Endodermal cell (in vitro differentiated cells): ENCODE results near the gene STAM2. TPM values are rescaled to one million over a fixed set of nuclear protein-coding genes. Genes with fewer than 3 reads are reported as not detected.

Experiments used
- DNase-seq: peaks from one replicate; pipeline ENCODE4 v3.0.0-alpha.2; 2017
- H3K27ac ChIP-seq: 2 replicates; pipeline ENCODE4 v1.5.1; 2013; ENCODE audit warnings: mild to moderate bottlenecking, low read depth, low read length, moderate library complexity
- H3K27me3 ChIP-seq: 2 replicates; pipeline ENCODE4 v1.6.1; 2013; ENCODE audit warnings: mild to moderate bottlenecking, low read length, moderate library complexity; ENCODE audit not compliant: insufficient read depth, control insufficient read depth, poor library complexity, severe bottlenecking
- H3K36me3 ChIP-seq: 2 replicates; pipeline ENCODE4 v1.7.0; 2013; ENCODE audit warnings: mild to moderate bottlenecking, low read length, moderate library complexity; ENCODE audit not compliant: control insufficient read depth, insufficient read depth
- H3K4me1 ChIP-seq: one replicate; pipeline ENCODE4 v1.7.0; 2013; ENCODE audit warnings: low read length; ENCODE audit not compliant: control insufficient read depth, insufficient read depth
- H3K4me3 ChIP-seq: 2 replicates; pipeline ENCODE4 v1.5.1; 2013; ENCODE audit warnings: mild to moderate bottlenecking, low read length, moderate library complexity
- H3K9ac ChIP-seq: 2 replicates; pipeline ENCODE4 v1.6.1; 2013; ENCODE audit warnings: mild to moderate bottlenecking, low read length, moderate library complexity; ENCODE audit not compliant: poor library complexity, severe bottlenecking; ENCODE audit errors: extremely low read depth
- H3K9me3 ChIP-seq: 2 replicates; pipeline ENCODE4 v1.6.1; 2013; ENCODE audit warnings: mild to moderate bottlenecking, low read length, moderate library complexity; ENCODE audit not compliant: control insufficient read depth
- H3K27ac Mint-ChIP-seq: 2 replicates; pipeline ENCODE4 v1.8.0; 2020; ENCODE audit warnings: mixed read lengths
- H3K27me3 Mint-ChIP-seq: 2 replicates; pipeline ENCODE4 v1.8.0; 2021; ENCODE audit warnings: mild to moderate bottlenecking, mixed read lengths; ENCODE audit not compliant: insufficient read depth
- H3K36me3 Mint-ChIP-seq: 2 replicates; pipeline ENCODE4 v1.8.0; 2020; ENCODE audit warnings: low read depth, mixed read lengths
- H3K4me1 Mint-ChIP-seq: 2 replicates; pipeline ENCODE4 v1.8.0; 2020; ENCODE audit warnings: mixed read lengths
- H3K4me3 Mint-ChIP-seq: 2 replicates; pipeline ENCODE4 v1.8.0; 2020; ENCODE audit warnings: mild to moderate bottlenecking, moderate library complexity, mixed read lengths
- H3K9me3 Mint-ChIP-seq: 2 replicates; pipeline ENCODE4 v1.8.0; 2020; ENCODE audit warnings: mild to moderate bottlenecking, mixed read lengths
- CTCF ChIP-seq: fragments of 200-600 bp; sonication (generic); conservative IDR thresholded peaks from 2 replicates; pipeline ENCODE4 v1.5.0; 2021; ENCODE audit warnings: antibody characterized with exemption, mild to moderate bottlenecking
- WGBS, 2 experiments: methylation state at CpG; one replicate each; pipeline versions ENCODE4 v1.1.5 to v1.1.7; 2013; ENCODE audit warnings: missing lambda C conversion rate in 2 of 2, mixed read lengths in 1 of 2; ENCODE audit not compliant: insufficient coverage in 1 of 2, insufficient read length in 1 of 2; 5-methylcytosine and 5-hydroxymethylcytosine counted together
- total RNA-seq, 2 donors: library from RNA; stranded (reverse); fragmentation: NEBNext Ultra II Directional in 1 of 2; extraction: Animal tissue kit (Norgen Biotek cat#: 25700) in 1 of 2; gene quantifications; 2 replicates in 1 of 2; 3 replicates in 1 of 2; pipeline ENCODE4 v1.2.1, GENCODE V29; 2021

The STAM2 gene
- total RNA-seq, 2 donors from 2014 or later, result 21.5 to 30.9 TPM

GRCh38 chr2:152100961-152101360 lies 74.6 kb downstream of the STAM2 start:
- H3K36me3 ChIP-seq, result no peaks in the 10 kb centered on the region
- H3K4me1 ChIP-seq, result no peaks in the 10 kb centered on the region
- peaks cover 61% of the 10 kb centered on the region for H3K27me3 ChIP-seq
- no peak overlapping the region for H3K4me3 Mint-ChIP-seq
- no peak for DNase-seq
- no peaks in the 10 kb centered on the region for H3K9me3 ChIP-seq
- TF ChIP-seq CTCF, result no peak
- H3K9ac ChIP-seq, result no peak overlapping the region
- H3K36me3 Mint-ChIP-seq, result no peaks in the 10 kb centered on the region
- peaks cover 60% of the 10 kb centered on the region for H3K27me3 Mint-ChIP-seq
- no peak overlapping the region for H3K27ac Mint-ChIP-seq
- H3K4me1 Mint-ChIP-seq, result peaks cover 12% of the 10 kb centered on the region
- H3K9me3 Mint-ChIP-seq, result no peaks in the 10 kb centered on the region
- 46 to 89% methylated on average over 2 of the region's 2 CpGs for WGBS, 2 experiments
- no peak overlapping the region for H3K4me3 ChIP-seq
- H3K27ac ChIP-seq, result no peak overlapping the region

DNA sequence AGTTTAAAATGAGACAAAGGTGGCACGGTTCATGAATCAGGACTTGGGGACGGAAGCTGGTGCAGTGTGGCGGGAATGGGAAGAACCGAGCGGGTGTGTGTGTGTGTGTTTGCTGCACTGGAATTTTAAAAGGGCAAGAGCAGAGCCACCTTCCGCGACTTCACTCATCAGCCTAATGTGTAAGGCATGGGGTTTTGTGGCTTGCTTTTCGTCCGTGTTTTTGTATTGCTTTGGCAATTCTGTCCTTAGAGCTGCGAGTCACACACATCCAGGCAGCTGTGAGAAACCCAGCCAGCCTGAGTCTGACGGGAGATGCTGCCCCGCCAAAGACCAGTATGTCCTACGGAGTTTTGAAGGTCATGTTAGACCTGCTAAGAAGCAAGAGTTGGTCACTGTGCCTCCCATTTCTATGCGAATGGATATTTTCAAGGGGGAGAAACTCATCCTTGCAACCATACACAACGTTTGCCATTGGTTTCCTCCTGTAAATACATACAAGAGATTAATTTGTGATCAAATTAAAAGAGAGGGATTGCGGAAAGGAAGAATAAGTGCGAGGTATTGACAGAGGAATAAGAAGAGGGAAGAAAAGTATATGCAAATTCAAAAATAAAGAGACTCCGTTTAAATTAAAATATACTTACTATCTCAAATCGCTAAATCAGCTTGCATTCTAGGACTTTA lies 76.1 kb downstream of the STAM2 start:
- H3K27me3 Mint-ChIP-seq, result peaks cover 75% of the 10 kb centered on the region
- no peak overlapping the region for H3K27ac Mint-ChIP-seq
- H3K27ac ChIP-seq, result no peak overlapping the region
- no peaks in the 10 kb centered on the region for H3K9me3 Mint-ChIP-seq
- H3K4me3 ChIP-seq, result peak overlapping the region; percentile 80
- TF ChIP-seq CTCF, result no peak
- no peaks in the 10 kb centered on the region for H3K9me3 ChIP-seq
- H3K36me3 ChIP-seq, result no peaks in the 10 kb centered on the region
- peak; percentile 71 for DNase-seq
- no peaks in the 10 kb centered on the region for H3K4me1 ChIP-seq
- peaks cover 76% of the 10 kb centered on the region for H3K27me3 ChIP-seq
- H3K4me3 Mint-ChIP-seq, result peak overlapping the region; percentile 71
- H3K36me3 Mint-ChIP-seq, result no peaks in the 10 kb centered on the region
- 11 to 22% methylated on average over 11 to 19 of the region's 19 CpGs for WGBS, 2 experiments
- peak overlapping the region; percentile 16 for H3K9ac ChIP-seq
- peaks cover 12% of the 10 kb centered on the region for H3K4me1 Mint-ChIP-seq

GRCh38 chr2:152098496-152099366 lies 76.8 kb downstream of the STAM2 start, which contains the start of gene CACNB4:
Gene CACNB4 (minus strand): TSS chr2:152099044.
- Histone ChIP-seq H3K36me3 (no peaks in the 10 kb centered on the region), H3K27ac (no peak within 1 kb of the TSS), H3K9ac (peak within 1 kb of the TSS; percentile 16), H3K27me3 (peaks cover 84% of the 10 kb centered on the region), H3K4me3 (peak within 1 kb of the TSS; percentile 80), H3K9me3 (no peaks in the 10 kb centered on the region), H3K4me1 (no peaks in the 10 kb centered on the region)
- peaks cover 81% of the 10 kb centered on the region for H3K27me3 Mint-ChIP-seq
- no peak for TF ChIP-seq CTCF
- peaks cover 12% of the 10 kb centered on the region for H3K4me1 Mint-ChIP-seq
- H3K27ac Mint-ChIP-seq, result no peak within 1 kb of the TSS
- peak within 1 kb of the TSS; percentile 71 for H3K4me3 Mint-ChIP-seq
- no peaks in the 10 kb centered on the region for H3K9me3 Mint-ChIP-seq
- H3K36me3 Mint-ChIP-seq, result no peaks in the 10 kb centered on the region
- peak; percentile 76 for DNase-seq
- WGBS, 2 experiments, result 0% methylated on average over 23 to 73 of the region's 73 CpGs
